Astrocyte (in vitro differentiated cells and primary cell): ENCODE results near the gene ENOX1.

Experiments used
- EZH2 ChIP-seq: IDR thresholded peaks from 2 replicates; pipeline ENCODE4 v1.6.1; 2012; ENCODE audit warnings: mild to moderate bottlenecking, low read length, inconsistent platforms; ENCODE audit not compliant: insufficient read depth
- TF ChIP-seq, protein P1 (sequence below): IDR thresholded peaks from 2 replicates; pipeline ENCODE4 v1.5.1; 2011; ENCODE audit warnings: low read depth, mild to moderate bottlenecking, inconsistent platforms, low read length, moderate library complexity; ENCODE audit not compliant: insufficient read depth

DNA sequence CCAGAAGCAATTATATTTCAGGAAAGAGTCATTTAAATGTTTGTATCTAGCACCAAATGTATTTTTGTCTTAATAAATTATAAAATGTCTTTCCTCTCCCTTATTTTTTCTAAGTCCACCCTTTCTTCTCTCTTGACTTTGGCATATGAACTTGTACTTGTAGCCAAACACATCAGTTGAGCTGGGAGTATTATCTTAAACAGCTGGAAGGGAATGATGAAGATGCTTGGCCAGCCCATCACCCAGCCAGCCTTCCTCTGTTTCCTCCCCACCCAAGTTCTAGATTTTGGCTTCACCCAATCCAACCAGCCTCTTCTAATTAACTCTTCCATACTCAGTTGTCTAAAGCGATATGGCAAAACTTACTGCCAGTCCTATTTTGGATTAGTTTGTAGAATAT, 272.5 kb downstream of the ENOX1 start:
- TF ChIP-seq, protein P1, sequence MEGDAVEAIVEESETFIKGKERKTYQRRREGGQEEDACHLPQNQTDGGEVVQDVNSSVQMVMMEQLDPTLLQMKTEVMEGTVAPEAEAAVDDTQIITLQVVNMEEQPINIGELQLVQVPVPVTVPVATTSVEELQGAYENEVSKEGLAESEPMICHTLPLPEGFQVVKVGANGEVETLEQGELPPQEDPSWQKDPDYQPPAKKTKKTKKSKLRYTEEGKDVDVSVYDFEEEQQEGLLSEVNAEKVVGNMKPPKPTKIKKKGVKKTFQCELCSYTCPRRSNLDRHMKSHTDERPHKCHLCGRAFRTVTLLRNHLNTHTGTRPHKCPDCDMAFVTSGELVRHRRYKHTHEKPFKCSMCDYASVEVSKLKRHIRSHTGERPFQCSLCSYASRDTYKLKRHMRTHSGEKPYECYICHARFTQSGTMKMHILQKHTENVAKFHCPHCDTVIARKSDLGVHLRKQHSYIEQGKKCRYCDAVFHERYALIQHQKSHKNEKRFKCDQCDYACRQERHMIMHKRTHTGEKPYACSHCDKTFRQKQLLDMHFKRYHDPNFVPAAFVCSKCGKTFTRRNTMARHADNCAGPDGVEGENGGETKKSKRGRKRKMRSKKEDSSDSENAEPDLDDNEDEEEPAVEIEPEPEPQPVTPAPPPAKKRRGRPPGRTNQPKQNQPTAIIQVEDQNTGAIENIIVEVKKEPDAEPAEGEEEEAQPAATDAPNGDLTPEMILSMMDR, result no peak
- TF ChIP-seq EZH2, result no peak
